Measurements from ENCODE around the gene GOLGA6A. TPM values are rescaled to one million over a fixed set of nuclear protein-coding genes. Genes with fewer than 3 reads are reported as not detected.
"Not testable (repeated sequence)": the region's sequence is repeated elsewhere in the genome, so short reads cannot be mapped to it uniquely, and the experiment has no call there.

GOLGA6A gene
- total RNA-seq, 1 donor: under 0.01 TPM

- no peak for DNase-seq (ENCODE audit: low read depth in 2 of 3, low spot score in 2 of 3)
Measured at GRCh38 chr15:74055804-74056203, 26.5 kb downstream of the GOLGA6A start.

- DNase-seq (ENCODE audit: low read depth in 2 of 3, low spot score in 2 of 3): peak; percentile 21 to 76 (median 67)
Measured at GRCh38 chr15:74053941-74054529, 28.3 kb downstream of the GOLGA6A start.

GRCh38 chr15:74053517-74053916 is 28.8 kb downstream of the GOLGA6A start:
- no peak for DNase-seq (ENCODE audit: low read depth in 2 of 3, low spot score in 2 of 3)

- DNase-seq (ENCODE audit: low read depth in 2 of 3, low spot score in 2 of 3): not testable (repeated sequence)
Measured at GRCh38 chr15:74052271-74053260, 29.8 kb downstream of the GOLGA6A start.

- DNase-seq (ENCODE audit: low read depth in 2 of 3, low spot score in 2 of 3): no peak
Measured at GRCh38 chr15:74050556-74051234, 31.7 kb downstream of the GOLGA6A start.

GRCh38 chr15:74050127-74050526 is 32.2 kb downstream of the GOLGA6A start:
- DNase-seq (ENCODE audit: low read depth in 2 of 3, low spot score in 2 of 3): no peak

- no peak for DNase-seq (ENCODE audit: low read depth in 2 of 3, low spot score in 2 of 3)
Measured at GRCh38 chr15:74046275-74046674, 36.1 kb downstream of the GOLGA6A start.

- no peak for DNase-seq (ENCODE audit: low read depth in 2 of 3, low spot score in 2 of 3)
Measured at GRCh38 chr15:74045636-74046274, 36.6 kb downstream of the GOLGA6A start.

- DNase-seq (ENCODE audit: low read depth in 2 of 3, low spot score in 2 of 3): no peak
Measured at GRCh38 chr15:74045184-74045583, 37.2 kb downstream of the GOLGA6A start.

- no peak for DNase-seq (ENCODE audit: low read depth in 2 of 3, low spot score in 2 of 3)
Measured at GRCh38 chr15:74044267-74045110, 37.9 kb downstream of the GOLGA6A start.

GRCh38 chr15:74043425-74044266 is 38.7 kb downstream of the GOLGA6A start:
- no peak for DNase-seq (ENCODE audit: low read depth in 2 of 3, low spot score in 2 of 3)

GRCh38 chr15:74042603-74043424 is 39.5 kb downstream of the GOLGA6A start:
- no peak for DNase-seq (ENCODE audit: low read depth in 2 of 3, low spot score in 2 of 3)

- DNase-seq (ENCODE audit: low read depth in 2 of 3, low spot score in 2 of 3): no peak
Measured at GRCh38 chr15:74041777-74042435, 40.4 kb downstream of the GOLGA6A start.

GRCh38 chr15:74041311-74041756 is 41.0 kb downstream of the GOLGA6A start:
- no peak for DNase-seq (ENCODE audit: low read depth in 2 of 3, low spot score in 2 of 3)

- no peak for DNase-seq (ENCODE audit: low read depth in 2 of 3, low spot score in 2 of 3)
Measured at GRCh38 chr15:74040109-74040850, 42.1 kb downstream of the GOLGA6A start.

- no peak for DNase-seq (ENCODE audit: low read depth in 2 of 3, low spot score in 2 of 3)
Measured at GRCh38 chr15:74039656-74040010, 42.7 kb downstream of the GOLGA6A start.
